Right ventricle myocardium inferior (tissue), 1 donor: ENCODE results near the gene PIK3C3. TPM values are rescaled to one million over a fixed set of nuclear protein-coding genes. Genes with fewer than 3 reads are reported as not detected.
"Not testable (repeated sequence)": the region's sequence is repeated elsewhere in the genome, so short reads cannot be mapped to it uniquely, and the experiment has no call there.

ENCODE experiments used
- ATAC-seq: fragments of 200-7000 bp; cut with Tn5 transposase; one replicate; pipeline ENCODE4 v1.9.1; 2020; ENCODE audit warnings: mild to moderate bottlenecking, moderate library complexity
- DNase-seq: peaks from one replicate; pipeline ENCODE4 v3.0.0; 2021; ENCODE audit errors: missing footprints
- intact Hi-C: fragments of 100-400 bp; cut with DNase I; formaldehyde crosslinking; loops from one replicate; pipeline ENCODE4 v1.11.0; 2022
- total RNA-seq: library from RNA; stranded (reverse); fragmentation: NEBNext Ultra II Directional; extraction: Animal tissue kit (Norgen Biotek cat#: 25700); gene quantifications from one replicate; pipeline ENCODE4 v1.2.1, GENCODE V29; 2021
- donor health status: DM: no; HTN: yes; CAD: no; lungs with severe emphysema.

Gene PIK3C3
- total RNA-seq, 1 donor from 2014 or later = 30.6 TPM

GRCh38 chr18:42004653-42005052 lies 49.6 kb downstream of the PIK3C3 start:
- intact Hi-C loops = no loop called here
- ATAC-seq = no peak
- no peak for DNase-seq

DNA sequence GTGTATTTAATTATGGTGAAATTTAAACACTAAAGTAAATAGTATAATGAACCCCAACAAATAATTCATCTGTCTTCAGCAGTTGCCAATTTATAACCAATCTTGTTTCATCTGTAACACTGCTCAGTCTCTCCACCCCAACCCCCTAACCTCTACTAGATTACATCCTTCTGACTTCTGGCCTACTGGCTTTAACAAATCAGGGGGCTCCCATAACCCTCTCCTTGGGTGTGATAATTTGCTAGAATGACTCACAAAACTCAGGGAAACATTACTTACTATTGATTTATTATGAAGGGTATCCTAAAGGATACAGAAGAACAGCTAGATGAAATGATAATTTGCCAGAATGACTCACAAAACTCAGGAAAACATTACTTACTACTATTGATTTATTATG lies 50.7 kb downstream of the PIK3C3 start:
- DNase-seq (no peak), ATAC-seq (no peak)
- intact Hi-C loops = no loop called here

DNA sequence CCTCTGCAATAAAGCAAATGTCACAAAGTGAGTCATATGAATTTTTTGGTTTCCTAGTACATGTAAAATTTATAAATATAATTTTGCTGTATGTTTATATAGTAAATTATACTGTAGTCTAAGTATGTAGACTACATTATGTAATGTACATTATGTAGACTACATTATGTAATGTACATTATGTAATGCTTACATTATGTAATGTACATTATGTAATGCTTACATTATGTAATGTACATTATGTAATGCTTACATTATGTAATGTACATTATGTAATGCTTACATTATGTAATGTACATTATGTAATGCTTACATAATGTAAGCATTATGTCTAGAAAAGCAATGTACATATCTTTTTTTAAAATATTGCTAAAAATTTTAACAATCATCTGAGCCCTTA lies 54.4 kb downstream of the PIK3C3 start:
- ATAC-seq, intact Hi-C loops, DNase-seq: not testable (repeated sequence)

DNA sequence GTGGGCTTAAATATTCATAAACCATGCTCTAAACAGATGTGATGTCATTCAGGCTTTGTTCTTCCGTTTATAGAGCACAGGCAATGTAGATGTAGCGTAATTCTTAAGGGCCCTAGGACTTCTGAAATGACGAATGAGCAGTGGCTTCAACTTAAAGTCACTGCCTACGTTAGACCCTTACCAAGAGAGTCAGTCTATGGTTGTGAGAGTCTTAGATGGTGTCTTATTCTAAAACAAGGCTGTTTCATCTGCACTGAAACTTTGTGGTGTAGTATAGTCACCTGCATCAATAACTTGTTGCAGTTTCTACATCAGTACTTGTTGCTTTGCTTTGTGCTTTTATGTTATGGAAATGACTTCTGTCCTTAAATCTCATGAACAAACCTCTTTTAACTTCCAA lies 56.0 kb downstream of the PIK3C3 start:
- DNase-seq (no peak), ATAC-seq (no peak)
- intact Hi-C loops = no loop called here

DNA sequence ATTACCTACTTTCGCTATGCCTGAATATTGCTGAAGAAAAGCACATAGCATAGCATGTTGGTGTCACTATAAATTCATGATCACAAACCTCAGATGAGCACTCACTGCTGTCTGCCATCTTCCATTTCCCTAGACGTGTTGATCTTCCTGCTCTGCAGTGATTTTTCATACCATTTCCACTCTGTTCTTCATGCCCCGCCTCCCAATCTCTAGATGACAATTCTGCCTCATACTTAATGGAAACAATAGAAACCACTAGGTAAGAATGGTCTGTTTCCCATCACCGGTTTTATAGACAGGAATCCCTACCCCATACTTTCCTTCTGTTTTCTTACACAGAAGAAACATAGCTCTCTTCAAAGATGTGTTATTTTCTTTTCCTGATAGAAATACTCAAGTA lies 63.8 kb downstream of the PIK3C3 start:
- DNase-seq (no peak), ATAC-seq (no peak)
- intact Hi-C loops = no loop called here

GRCh38 chr18:42024131-42024530 lies 69.1 kb downstream of the PIK3C3 start:
- no peak for ATAC-seq
- intact Hi-C loops = no loop called here
- DNase-seq = no peak

DNA sequence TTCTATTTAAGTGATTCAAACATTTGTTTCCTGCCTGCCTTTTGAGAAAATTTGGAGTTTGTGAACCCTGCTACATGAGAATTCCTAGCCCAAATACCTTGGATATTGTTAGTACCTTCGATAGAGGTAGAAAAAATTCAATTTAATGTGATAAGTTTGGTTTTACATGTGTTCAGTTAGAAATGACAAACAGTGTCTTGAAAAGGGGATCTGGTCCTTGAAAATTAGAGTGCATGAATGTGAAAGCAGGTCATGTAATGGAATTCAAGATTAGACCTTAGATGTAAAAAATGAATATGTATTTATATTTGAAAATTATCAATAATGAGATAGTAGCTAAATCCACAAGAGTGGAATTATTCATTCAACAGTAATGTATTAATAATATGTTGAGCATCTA lies 70.5 kb downstream of the PIK3C3 start:
- intact Hi-C loops = no loop called here
- DNase-seq (no peak), ATAC-seq (no peak)

DNA sequence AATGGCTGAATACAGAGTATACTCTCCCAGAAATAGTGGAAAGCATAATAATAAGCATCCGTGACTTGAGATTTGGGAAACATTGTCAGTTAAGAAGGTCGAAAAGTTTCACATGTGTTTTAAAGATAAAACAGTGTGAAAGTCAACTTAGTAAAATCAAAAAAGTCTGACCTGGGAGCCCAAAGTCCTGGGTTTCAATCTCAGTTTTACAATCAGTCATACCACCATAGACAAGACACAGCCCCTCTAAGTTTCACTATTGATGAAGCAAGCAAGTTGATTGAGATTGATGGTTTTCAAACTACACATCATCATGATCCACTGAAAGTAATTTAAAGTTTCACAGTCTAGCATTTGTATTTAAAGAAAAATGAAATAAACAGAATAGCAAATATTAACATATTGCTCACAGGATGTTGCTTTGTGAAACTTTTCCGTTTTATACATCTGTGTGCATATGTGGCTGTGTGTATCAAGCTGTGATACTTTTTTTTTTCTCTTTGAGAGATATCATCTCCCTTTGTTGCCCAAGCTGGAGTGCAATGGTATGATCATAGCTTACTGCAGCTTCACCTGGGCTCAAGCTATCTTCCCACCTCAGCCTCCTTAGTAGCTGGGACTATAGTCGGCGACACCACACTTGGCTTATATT lies 71.1 kb downstream of the PIK3C3 start:
- no peak for ATAC-seq
- intact Hi-C loops = no loop called here
- DNase-seq = no peak

DNA sequence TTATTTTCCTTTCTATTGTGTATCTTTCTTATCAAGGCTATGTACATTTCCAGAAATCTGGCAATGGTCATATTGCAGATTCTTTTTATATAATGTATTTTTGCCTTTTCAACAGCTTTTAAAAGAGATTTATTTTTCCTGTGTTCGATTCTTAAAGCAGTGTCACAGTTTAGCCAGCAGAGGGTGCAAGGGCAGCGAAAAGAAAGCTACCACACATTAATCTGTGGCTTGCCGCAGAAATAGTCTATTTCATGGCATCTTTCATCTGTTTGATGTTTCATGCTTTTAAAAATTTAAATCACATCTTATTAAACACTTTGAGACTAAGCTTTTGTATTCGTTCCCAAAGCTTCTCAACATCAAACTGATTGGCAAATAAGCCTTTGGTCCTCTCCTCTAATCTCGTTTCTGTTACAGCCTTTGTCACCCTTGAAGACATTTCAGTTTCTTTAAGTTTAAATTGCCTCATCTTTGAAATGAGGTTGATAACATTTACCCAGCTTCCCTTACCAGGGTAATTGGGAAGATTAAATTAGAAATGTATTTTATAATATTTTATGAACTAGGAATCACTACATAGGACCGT lies 73.3 kb downstream of the PIK3C3 start:
- intact Hi-C loops = no loop called here
- ATAC-seq = no peak
- no peak for DNase-seq

DNA sequence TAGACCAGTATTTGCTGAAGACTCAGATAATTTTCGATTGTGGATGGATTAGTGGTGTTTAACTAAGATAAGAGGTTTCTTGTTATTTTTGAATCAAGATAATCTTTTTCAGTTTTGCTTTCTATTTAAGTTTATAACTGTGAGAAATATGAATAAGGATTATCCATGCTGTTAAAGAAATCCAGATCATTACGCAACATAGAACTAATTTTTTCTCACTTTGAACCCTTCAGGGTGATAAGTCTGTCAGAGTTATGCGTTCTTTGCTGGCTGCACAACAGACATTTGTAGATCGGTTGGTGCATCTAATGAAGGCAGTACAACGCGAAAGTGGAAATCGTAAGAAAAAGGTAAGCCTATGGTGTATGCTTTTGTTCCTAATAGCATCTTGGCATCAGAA lies 74.1 kb downstream of the PIK3C3 start:
- no peak for ATAC-seq
- intact Hi-C loops = no loop called here
- no peak for DNase-seq

DNA sequence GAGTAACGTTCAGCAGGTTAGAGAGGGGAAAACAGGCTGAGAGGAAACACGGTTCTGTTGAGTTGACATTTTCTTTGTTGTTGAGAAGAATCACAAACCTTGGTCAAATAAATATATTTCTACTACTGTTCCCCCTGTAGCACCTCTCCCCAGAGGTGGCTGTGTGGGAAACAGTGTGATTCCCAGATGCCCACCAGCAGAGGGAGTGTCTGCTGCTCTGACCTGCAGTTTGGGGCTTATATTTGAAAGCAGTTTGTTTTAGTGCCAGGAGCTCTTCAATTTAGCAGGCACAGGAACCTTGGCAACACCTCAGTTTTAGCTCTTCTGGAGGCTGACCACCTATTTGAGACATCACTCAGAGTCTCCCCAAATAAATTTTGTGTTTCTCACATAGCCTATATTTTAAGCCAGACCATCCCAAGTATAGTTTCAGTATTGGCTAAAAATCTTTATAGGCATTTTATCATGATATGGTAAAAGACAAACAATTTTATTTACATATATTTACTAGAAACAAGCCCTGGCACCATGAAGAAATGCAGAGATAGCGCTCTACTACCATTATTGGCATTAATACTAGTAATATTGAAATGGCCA lies 75.7 kb downstream of the PIK3C3 start:
- ATAC-seq (no peak), DNase-seq (no peak)
- intact Hi-C loops = no loop called here

DNA sequence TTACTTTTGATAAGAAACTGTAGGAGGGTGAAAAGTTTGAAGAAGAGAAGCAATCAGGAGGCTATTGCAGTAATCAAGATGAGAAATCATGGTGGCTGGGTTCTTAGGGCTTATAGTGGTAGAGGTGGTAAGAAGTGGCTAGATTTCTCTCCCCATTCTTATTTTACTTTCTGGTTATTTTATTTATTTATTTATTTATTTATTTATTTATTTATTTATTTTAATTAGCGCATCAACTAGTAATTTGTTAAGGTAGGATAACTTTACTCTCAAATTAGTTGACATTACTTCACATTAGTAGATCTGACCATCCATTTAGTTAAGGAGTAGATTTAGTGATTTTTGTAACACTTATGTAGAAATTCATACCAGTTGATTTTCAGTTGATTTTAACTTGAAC lies 77.4 kb downstream of the PIK3C3 start:
- intact Hi-C loops = no loop called here
- no peak for DNase-seq
- no peak for ATAC-seq

- intact Hi-C loops = no loop called here
- no peak for ATAC-seq
These were observed 78.2 kb downstream of the PIK3C3 start for GRCh38 chr18:42033137-42033810.

GRCh38 chr18:42038936-42039335 lies 83.9 kb downstream of the PIK3C3 start:
- no peak for DNase-seq
- no peak for ATAC-seq
- intact Hi-C loops = no loop called here

More at GRCh38 chr18:42033137-42033810, 78.2 kb downstream of the PIK3C3 start:
- no peak for DNase-seq

- intact Hi-C loops = no loop called here
- ATAC-seq = no peak
- no peak for DNase-seq
These were observed 84.4 kb downstream of the PIK3C3 start for GRCh38 chr18:42039396-42039795.

- no peak for ATAC-seq
- DNase-seq = no peak
- intact Hi-C loops = no loop called here
These were observed 86.8 kb downstream of the PIK3C3 start for GRCh38 chr18:42041793-42042192.

- no peak for ATAC-seq
- intact Hi-C loops = no loop called here
- DNase-seq = no peak
These were observed 90.3 kb downstream of the PIK3C3 start for GRCh38 chr18:42045346-42045745.

- DNase-seq = no peak
- no peak for ATAC-seq
- intact Hi-C loops = no loop called here
These were observed 92.7 kb downstream of the PIK3C3 start for GRCh38 chr18:42047721-42048120.

DNA sequence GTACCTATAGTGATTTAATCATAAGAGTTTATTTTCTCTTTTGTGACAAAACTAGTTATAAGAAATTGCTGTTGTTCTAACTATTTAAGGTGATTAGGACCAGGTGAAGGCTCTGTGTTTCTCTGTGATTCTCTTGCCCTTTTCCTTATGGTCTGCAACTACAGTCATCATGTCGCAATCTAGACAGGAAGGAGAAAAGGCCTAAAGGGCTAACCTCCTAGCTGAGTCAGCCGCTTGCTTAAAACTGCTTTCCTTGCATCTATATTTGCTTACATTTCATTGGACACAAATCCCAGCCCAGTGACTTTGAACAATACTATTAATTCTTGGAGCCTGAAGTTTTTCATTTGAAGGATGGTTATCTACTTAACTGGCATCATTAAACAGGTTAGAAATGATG lies 93.1 kb downstream of the PIK3C3 start:
- intact Hi-C loops = no loop called here
- no peak for DNase-seq
- no peak for ATAC-seq

DNA sequence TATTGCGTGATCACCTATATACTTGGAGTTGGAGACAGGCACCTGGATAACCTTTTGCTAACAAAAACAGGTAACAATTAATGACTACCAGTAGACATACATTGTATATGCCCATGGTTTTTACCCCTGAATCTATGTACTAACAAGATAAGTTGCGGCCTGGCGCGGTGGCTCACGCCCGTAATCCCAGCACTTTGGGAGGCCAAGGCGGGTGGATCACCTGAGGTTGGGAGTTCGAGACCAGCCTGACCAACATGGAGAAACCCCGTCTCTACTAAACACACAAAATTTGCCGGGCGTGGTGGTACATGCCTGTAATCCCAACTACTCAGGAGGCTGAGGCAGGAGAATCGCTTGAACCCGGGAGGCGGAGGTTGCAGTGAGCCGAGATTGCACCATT lies 94.5 kb downstream of the PIK3C3 start:
- DNase-seq, ATAC-seq, intact Hi-C loops: not testable (repeated sequence)
